ENCODE measurements around the gene SNX3.

SNX3 gene

DNA sequence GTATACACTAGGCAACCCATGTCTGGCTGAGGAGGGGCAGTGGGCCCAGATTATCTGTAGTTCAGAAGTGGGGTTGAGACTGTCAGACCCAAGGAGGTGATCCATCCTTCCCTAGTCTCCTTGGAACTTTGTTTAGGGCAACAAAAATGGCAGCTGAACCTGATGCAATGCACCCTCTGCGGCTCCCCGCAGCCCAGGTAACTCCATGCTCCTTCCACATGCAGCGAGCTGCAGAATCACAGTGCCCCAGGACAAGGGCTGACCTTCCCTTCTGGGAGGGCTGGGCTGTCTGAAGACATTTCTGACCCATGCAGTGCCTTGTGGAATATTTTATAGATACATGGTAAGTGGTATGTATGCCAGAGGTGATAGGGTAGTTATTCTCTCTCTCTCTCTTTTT lies 65.6 kb downstream of the SNX3 start:
- no peak for DNase-seq (ENCODE audit: low read depth)
- TF ChIP-seq, protein P1, sequence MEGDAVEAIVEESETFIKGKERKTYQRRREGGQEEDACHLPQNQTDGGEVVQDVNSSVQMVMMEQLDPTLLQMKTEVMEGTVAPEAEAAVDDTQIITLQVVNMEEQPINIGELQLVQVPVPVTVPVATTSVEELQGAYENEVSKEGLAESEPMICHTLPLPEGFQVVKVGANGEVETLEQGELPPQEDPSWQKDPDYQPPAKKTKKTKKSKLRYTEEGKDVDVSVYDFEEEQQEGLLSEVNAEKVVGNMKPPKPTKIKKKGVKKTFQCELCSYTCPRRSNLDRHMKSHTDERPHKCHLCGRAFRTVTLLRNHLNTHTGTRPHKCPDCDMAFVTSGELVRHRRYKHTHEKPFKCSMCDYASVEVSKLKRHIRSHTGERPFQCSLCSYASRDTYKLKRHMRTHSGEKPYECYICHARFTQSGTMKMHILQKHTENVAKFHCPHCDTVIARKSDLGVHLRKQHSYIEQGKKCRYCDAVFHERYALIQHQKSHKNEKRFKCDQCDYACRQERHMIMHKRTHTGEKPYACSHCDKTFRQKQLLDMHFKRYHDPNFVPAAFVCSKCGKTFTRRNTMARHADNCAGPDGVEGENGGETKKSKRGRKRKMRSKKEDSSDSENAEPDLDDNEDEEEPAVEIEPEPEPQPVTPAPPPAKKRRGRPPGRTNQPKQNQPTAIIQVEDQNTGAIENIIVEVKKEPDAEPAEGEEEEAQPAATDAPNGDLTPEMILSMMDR (IDR thresholded peaks at IDR 0.05; ENCODE audit: low read depth, low read length, missing control alignments), result no peak
- no peak overlapping the region for H3K4me3 ChIP-seq (ENCODE audit: low read depth, low read length)

DNA sequence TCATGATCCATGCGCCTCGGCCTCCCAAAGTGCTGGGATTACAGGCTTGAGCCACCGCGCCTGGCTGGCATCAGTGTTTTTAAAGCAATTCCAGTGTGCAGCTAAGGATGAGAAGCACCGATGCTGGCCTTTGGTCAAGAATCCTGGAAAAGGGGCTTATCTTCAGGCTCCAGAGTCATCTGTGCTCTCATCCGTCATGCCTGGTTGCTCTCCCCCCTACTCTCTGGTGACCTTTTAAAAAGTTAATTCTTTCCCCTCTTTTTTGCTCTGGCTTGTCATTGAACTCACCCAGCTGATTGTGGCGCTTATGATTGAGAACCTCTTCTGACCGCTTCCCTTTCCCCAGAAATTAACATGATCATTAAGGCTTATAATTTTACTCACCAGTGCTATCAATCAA lies 66.3 kb downstream of the SNX3 start:
- DNase-seq (ENCODE audit: low read depth), result no peak

DNA sequence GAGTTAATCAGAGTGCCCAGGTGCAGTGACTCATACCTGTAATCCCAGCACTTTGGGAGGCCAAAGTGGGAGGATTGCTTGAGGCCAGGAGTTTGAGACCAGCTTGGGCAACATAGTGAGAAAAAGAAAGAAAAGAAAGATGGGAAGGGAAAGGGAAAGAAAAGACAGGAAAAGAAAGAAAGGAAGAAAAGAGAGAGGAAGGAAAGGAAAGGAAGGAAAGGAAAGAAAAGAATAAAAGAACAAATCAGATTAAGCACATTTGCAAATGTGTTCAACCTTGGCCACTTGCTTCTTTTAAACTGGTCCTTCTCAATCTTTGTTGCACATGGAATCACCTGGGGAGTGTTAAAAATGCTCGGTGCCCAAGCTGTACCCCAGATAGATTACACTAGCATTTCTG lies 67.0 kb downstream of the SNX3 start:
- no peak for DNase-seq (ENCODE audit: low read depth)
- TF ChIP-seq, protein P1 (IDR thresholded peaks at IDR 0.05; ENCODE audit: low read depth, low read length, missing control alignments), result no peak
- no peak overlapping the region for H3K4me3 ChIP-seq (ENCODE audit: low read depth, low read length)

More for the DNA sequence above, 66.3 kb downstream of the SNX3 start:
- TF ChIP-seq, protein P1 (IDR thresholded peaks at IDR 0.05; ENCODE audit: low read depth, low read length, missing control alignments), result no peak
- H3K4me3 ChIP-seq (ENCODE audit: low read depth, low read length), result no peak overlapping the region

DNA sequence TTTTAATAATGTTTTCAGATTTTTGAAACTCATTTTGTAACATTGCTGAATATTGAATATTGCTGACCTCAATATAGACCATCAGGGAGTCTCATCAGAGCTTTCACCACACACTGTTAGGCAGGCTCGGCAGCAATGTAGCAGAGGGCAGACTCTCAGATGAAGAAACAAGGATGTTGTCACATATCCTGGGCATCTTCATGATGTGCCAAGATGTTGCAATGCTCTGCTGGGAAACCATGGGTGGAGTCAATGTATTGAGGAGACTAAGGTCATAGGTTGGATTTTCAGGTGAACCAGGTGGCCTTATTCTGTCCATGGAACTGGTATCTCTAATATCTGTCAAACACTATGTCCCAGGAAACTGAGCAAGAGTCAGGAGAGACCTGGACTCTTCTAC lies 67.7 kb downstream of the SNX3 start:
- DNase-seq (ENCODE audit: low read depth), result no peak
- no peak overlapping the region for H3K4me3 ChIP-seq (ENCODE audit: low read depth, low read length)
- TF ChIP-seq, protein P1 (IDR thresholded peaks at IDR 0.05; ENCODE audit: low read depth, low read length, missing control alignments), result no peak

DNA sequence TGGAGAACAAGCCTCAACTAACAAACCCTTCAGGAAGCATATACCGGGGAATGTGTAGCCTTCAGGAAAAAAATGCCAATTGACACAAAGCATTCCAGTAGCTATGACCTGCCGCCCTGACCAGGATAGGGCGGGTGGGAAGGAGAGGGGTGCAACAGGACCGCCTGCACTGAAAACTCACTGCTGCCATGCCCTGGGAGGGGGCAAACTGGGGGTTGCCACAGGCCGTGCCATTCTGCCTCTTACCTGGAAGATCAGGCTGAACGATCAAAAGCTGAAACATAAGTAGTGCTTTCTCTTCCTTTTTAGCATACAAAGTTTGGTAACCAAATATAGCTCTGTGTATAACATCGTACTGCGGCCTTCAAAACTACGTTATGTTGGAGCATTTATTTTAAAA lies 73.3 kb downstream of the SNX3 start:
- no peak overlapping the region for H3K4me3 ChIP-seq (ENCODE audit: low read depth, low read length)
- TF ChIP-seq, protein P1 (IDR thresholded peaks at IDR 0.05; ENCODE audit: low read depth, low read length, missing control alignments), result no peak
- no peak for DNase-seq (ENCODE audit: low read depth)

DNA sequence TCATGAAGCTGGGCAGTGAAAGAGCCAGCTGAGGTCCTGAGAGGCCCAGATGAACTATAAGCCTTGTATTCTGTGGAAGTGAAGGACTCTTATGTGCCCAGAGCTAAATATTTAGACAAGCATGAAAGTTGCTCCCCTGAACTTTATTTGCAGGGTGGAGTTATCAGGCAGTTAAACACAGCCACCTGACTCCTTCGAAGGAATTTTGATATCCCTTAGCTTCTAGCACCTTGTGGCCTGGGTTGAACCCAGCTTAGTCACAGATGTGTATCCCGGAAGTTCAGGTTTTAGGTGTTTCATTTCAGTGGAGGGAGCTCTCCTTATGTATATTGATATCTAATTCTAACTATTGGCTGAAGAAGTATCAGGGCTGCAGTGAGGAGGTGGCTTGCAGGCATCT lies 74.6 kb downstream of the SNX3 start:
- H3K4me3 ChIP-seq (ENCODE audit: low read depth, low read length), result no peak overlapping the region
- TF ChIP-seq, protein P1 (IDR thresholded peaks at IDR 0.05; ENCODE audit: low read depth, low read length, missing control alignments), result no peak
- DNase-seq (ENCODE audit: low read depth), result no peak

DNA sequence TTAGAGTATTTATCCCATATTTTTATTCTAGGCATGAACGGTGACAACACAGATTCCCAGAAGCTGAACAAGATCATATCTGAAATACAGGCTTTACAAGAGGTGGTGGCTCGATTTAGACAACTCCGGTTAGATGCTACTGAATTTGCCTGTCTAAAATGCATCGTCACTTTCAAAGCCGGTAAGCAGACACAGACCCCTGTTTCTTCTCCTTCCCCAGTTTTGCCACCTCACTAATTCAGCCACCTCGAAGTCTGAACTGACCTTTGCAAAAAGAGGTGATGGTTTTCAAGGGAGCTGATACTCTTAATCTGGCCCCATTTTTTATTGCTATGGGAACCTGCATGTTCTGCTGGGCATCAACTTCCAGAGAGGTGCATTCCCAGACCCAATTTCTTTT lies 80.1 kb downstream of the SNX3 start:
- DNase-seq (ENCODE audit: low read depth), result no peak
- TF ChIP-seq, protein P1 (IDR thresholded peaks at IDR 0.05; ENCODE audit: low read depth, low read length, missing control alignments), result no peak
- H3K4me3 ChIP-seq (ENCODE audit: low read depth, low read length), result no peak overlapping the region

Measured in GM12864 (cell line).